ENCODE results near the gene LTB4R. TPM values are rescaled to one million over a fixed set of nuclear protein-coding genes. Genes with fewer than 3 reads are reported as not detected.
A peak's percentile ranks its signal among the peaks of the same experiment; 100 is the strongest.

LTB4R gene
- total RNA-seq, 6 experiments from 2014 or later: 2.7 to 5.5 (median 3.9) TPM

- TF ChIP-seq CTCF (IDR thresholded peaks at IDR 0.05) (no peak), POLR2A (IDR thresholded peaks at IDR 0.05) (no peak)
- DNase-seq: peak in 2 of 3 donors; percentile 87 to 88
- H3K27ac ChIP-seq: peak overlapping the region in 2 of 3 donors; percentile 2 to 62
- no peaks in the 10 kb centered on the region for H3K9me3 ChIP-seq
- ATAC-seq: peak; percentile 53 to 95 (median 84)
- peaks cover 0 to 27% (median 10%) of the 10 kb centered on the region in 4 donors for H3K4me1 ChIP-seq
- intact Hi-C loops (cut with DNase I): loop anchor here in 1 of 2 donors (10.0 kb wide), 1 partner anchor 47 kb away; the partner anchor contains the start of gene TINF2
- no peaks in the 10 kb centered on the region for H3K27me3 ChIP-seq
- no peak overlapping the region for H3K4me3 ChIP-seq
- H3K36me3 ChIP-seq: peaks cover 9 to 43% (median 17%) of the 10 kb centered on the region in 4 donors
- WGBS (ENCODE audit: insufficient coverage, low coverage, low lambda C conversion rate, missing lambda C conversion rate): 52% methylated on average over 3 of the region's 3 CpGs
These were observed 19.7 kb upstream of the LTB4R start for GRCh38 chr14:24291446-24292117.

- H3K36me3 ChIP-seq: peaks cover 9 to 43% (median 18%) of the 10 kb centered on the region in 4 donors
- intact Hi-C loops (cut with DNase I): loop anchor here in 1 of 2 donors (10.0 kb wide), 1 partner anchor 47 kb away; the partner anchor contains the start of gene TINF2
- 100% methylated on average over 1 of the region's 11 CpGs for WGBS (ENCODE audit: insufficient coverage, low coverage, low lambda C conversion rate, missing lambda C conversion rate)
- H3K27me3 ChIP-seq: no peaks in the 10 kb centered on the region
- TF ChIP-seq POLR2A (IDR thresholded peaks at IDR 0.05): no peak
- no peak for TF ChIP-seq CTCF (IDR thresholded peaks at IDR 0.05)
- no peak overlapping the region for H3K4me3 ChIP-seq
- H3K27ac ChIP-seq: peak overlapping the region in 1 of 3 donors; percentile 54
- no peaks in the 10 kb centered on the region for H3K9me3 ChIP-seq
- H3K4me1 ChIP-seq: peaks cover 0 to 34% (median 11%) of the 10 kb centered on the region in 4 donors
- ATAC-seq (no peak), DNase-seq (no peak)
These were observed 19.0 kb upstream of the LTB4R start for GRCh38 chr14:24292118-24292807.

- Histone ChIP-seq H3K4me1 (peaks cover 0 to 47% (median 15%) of the 10 kb centered on the region in 4 donors), H3K9me3 (no peaks in the 10 kb centered on the region), H3K36me3 (peaks cover 9 to 43% (median 18%) of the 10 kb centered on the region in 4 donors), H3K27me3 (no peaks in the 10 kb centered on the region), H3K4me3 (no peak overlapping the region), H3K27ac (no peak overlapping the region)
- DNase-seq (no peak), ATAC-seq (no peak)
- intact Hi-C loops (cut with DNase I): loop anchor here in 1 of 2 donors (10.0 kb wide), 1 partner anchor 49 kb away; the partner anchor contains the start of gene TINF2
- WGBS (ENCODE audit: insufficient coverage, low coverage, low lambda C conversion rate, missing lambda C conversion rate): 92% methylated on average over 2 of the region's 2 CpGs
- TF ChIP-seq CTCF (IDR thresholded peaks at IDR 0.05): no peak
- TF ChIP-seq POLR2A (IDR thresholded peaks at IDR 0.05): no peak
These were observed 17.8 kb upstream of the LTB4R start for GRCh38 chr14:24293525-24293924.

GRCh38 chr14:24296341-24297157 is 14.8 kb upstream of the LTB4R start:
- Histone ChIP-seq H3K27ac (peak overlapping the region in 1 of 3 donors; percentile 6), H3K27me3 (no peaks in the 10 kb centered on the region), H3K4me3 (no peak overlapping the region), H3K36me3 (peaks cover 2 to 29% (median 13%) of the 10 kb centered on the region in 4 donors), H3K9me3 (no peaks in the 10 kb centered on the region), H3K4me1 (peaks cover 0 to 45% (median 15%) of the 10 kb centered on the region in 4 donors)
- TF ChIP-seq POLR2A (IDR thresholded peaks at IDR 0.05): no peak
- TF ChIP-seq CTCF (IDR thresholded peaks at IDR 0.05): peak; percentile 60 to 80 (median 66)
- ATAC-seq: peak; percentile 49 to 54 (median 52)
- WGBS (ENCODE audit: insufficient coverage, low coverage, low lambda C conversion rate, missing lambda C conversion rate): 43% methylated on average over 8 of the region's 12 CpGs
- DNase-seq: peak in 1 of 3 donors; percentile 60
- intact Hi-C loops (cut with DNase I): loop anchor here (5.0 to 10.0 kb wide), 2 partner anchors 52 to 54 kb away; partner anchors contain the start of gene TINF2 (in 2 of the 2)

Measured in right lobe of liver (tissue), 6 donors.